Hematopoietic multipotent progenitor cell (in vitro differentiated cells): ENCODE data around the gene ASAP2. TPM values are rescaled to one million over a fixed set of nuclear protein-coding genes. Genes with fewer than 3 reads are reported as not detected.

Experiments
- DNase-seq, 3 donors: peaks; one replicate each; pipeline ENCODE4 v3.0.0-alpha.2; 2011 to 2015; ENCODE audit warnings: low read depth in 2 of 3, low spot score in 2 of 3
- total RNA-seq: library from RNA; depleted of rRNA; stranded (reverse); fragments of >200 nt; gene quantifications from one replicate; pipeline ENCODE4 v1.2.3, GENCODE V29; 2012

ASAP2 gene
- total RNA-seq, 1 donor: 4.3 TPM

GRCh38 chr2:9416267-9416961 lies 209.8 kb downstream of the ASAP2 start:
- no peak for DNase-seq

DNA sequence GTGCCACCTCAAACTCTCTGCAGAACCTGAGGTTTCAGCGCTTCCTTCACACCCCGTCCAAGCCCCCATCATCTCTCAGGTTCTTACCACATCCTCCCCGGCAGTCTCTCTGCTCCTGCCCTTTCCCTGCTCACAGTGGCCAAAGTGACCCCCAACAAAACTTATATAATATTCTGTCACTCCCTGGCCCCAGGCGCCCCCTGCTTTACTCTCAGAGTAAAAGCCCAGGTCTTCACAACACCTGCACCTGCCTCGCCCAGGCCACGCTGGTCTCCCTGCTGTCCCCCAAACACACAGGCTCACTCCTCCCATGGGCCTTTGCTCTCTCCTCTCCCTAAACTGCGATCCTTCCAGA lies 210.3 kb downstream of the ASAP2 start:
- DNase-seq: no peak

GRCh38 chr2:9417725-9418124 lies 211.1 kb downstream of the ASAP2 start:
- DNase-seq: no peak

DNA sequence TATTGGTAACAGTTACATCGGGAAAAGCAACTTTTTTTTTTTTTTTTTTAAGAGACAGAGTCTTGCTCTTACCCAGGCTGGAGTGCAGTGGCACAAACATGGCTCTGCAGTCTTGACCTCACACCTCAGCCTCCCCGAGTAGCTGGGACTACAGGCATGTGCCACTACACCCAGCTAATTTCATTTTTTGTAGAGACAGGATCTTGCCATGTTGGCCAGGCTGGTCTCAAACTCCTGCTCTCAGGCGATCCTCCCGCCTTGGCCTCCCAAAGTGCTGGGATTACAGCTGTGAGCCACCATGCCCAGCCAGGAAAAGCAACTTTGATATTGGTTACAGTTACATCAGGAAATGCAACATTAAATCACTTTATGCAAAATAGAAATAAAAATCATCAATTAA lies 212.1 kb downstream of the ASAP2 start:
- no peak for DNase-seq

- no peak for DNase-seq
These were observed 212.9 kb downstream of the ASAP2 start for GRCh38 chr2:9419541-9419940.

GRCh38 chr2:9420495-9420894 lies 213.9 kb downstream of the ASAP2 start:
- no peak for DNase-seq

- peak; percentile 16 to 27 (median 25) for DNase-seq
These were observed 215.9 kb downstream of the ASAP2 start for GRCh38 chr2:9422321-9423099.

GRCh38 chr2:9423100-9423921 lies 216.7 kb downstream of the ASAP2 start, which contains the start of the genes CPSF3 and ITGB1BP1:
TSS of gene CPSF3 (plus strand) at chr2:9423654. CDS start at chr2:9423774, 120 bp downstream.
TSS of gene ITGB1BP1 (minus strand) at chr2:9423528. CDS start at chr2:9418697, 4,831 bp downstream.
- DNase-seq: peak; percentile 89 to 99 (median 99)

DNA sequence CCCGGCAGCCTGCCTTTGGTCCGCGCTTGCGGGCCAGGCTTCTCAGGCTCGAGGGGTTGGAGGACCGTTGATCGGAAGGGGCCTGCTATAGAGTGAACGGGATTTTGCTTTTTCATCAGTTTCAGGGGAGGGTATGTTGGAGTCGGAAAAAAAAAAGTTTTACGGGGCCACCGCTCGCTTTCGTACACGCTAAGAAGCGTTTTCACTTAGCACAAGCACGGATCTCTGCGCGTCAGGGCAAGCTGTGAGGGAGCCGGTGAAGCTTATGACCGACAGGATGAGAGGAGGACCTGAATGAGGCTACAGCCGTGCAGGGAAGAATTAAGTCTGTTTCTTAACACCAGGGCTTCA lies 217.3 kb downstream of the ASAP2 start:
- DNase-seq: no peak

- peak in 1 of 3 donors; percentile 5 for DNase-seq
These were observed 218.0 kb downstream of the ASAP2 start for GRCh38 chr2:9424447-9425164.

DNA sequence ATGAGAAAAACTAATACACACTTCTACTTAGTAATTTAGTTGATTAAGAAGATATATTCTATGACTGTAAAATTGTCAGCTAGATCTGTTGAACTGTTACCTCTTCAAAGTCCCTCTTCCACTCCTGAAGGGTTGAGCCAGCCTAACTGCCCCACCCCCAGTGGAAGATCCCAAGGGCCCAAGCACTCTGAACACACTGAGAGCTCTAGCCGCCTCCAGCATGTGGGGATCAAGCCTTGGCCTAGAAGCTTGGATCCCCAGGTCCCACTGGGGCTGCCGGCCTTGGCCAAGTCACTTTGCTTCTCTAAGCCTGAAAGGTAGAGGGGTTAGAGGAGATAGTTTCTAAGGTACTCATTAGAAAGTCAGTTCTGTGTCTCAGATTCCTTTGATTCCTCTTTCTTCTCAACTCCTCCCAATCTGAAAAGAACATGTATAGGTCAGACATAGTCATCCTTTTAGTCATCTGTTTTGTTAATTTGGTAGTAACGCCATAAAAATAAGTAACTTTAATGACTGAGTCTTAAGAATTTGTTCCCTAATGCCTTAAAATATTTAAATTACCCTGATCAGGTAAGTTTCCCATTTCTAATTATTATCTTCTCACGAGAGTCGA lies 222.5 kb downstream of the ASAP2 start:
- DNase-seq: no peak

DNA sequence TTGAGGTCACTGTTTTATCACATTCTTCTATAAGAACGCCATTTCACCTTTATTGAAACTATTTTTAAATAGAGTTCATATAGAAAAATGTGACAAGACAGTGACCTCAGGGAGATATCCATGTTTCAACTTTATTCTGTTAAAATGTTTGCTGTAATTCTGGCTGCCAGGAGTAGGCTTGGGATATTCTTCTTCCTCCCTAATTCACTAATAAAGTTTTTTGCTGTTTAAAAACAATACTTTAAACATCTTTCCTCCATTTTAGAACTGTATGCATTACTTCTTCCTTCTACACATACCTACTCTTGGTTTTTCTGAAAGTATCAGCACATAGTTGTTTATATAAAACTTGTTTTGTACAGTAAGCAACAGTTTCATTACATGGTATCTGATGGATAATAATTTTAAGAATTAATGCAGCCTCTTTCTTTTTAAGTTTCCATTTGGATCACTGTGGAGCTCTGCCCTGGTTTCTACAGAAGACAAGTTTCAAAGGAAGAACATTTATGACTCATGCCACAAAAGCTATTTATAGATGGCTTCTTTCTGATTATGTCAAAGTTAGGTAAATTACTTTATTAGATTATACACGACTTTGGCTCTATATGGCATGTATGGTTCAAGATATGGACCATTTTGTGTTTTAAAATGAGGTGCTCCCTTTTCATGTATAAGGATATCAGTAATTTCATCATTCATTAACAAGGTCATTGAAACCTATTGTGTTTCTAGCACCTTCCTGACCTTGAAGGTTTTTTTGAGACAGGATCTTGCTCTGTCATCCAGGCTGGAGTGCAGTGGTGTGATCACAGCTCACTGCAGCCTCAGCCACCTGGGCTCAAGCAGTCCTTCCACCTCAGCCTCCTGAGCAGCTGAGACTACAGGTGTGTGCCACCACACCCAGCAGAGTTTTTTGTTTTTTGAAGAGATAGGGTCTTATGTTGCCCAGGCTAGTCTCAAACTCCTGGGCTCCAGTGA lies 224.0 kb downstream of the ASAP2 start:
- no peak for DNase-seq

GRCh38 chr2:9434489-9434888 lies 227.9 kb downstream of the ASAP2 start:
- no peak for DNase-seq

GRCh38 chr2:9439536-9439935 lies 232.9 kb downstream of the ASAP2 start:
- DNase-seq: no peak

- no peak for DNase-seq
These were observed 233.6 kb downstream of the ASAP2 start for GRCh38 chr2:9440058-9440727.

DNA sequence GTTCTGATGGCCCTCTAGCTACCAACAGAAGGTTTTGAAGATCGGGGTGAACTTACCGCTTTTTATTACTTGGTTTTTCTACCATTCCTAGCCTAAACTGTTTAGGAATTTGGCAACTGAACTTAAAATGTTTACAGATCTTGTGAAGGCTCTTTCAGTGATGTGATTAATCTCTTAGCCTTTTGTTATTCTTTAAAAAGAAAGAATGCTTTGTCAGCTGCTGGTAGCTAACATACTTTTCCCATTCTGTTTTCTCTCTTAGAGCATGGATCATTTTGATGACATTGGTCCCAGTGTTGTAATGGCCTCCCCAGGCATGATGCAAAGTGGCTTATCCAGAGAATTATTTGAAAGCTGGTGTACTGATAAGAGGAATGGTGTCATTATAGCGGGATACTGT lies 234.9 kb downstream of the ASAP2 start:
- DNase-seq: no peak

- no peak for DNase-seq
These were observed 236.9 kb downstream of the ASAP2 start for GRCh38 chr2:9443526-9443925.

- DNase-seq: no peak
These were observed 238.5 kb downstream of the ASAP2 start for GRCh38 chr2:9445089-9445488.

DNA sequence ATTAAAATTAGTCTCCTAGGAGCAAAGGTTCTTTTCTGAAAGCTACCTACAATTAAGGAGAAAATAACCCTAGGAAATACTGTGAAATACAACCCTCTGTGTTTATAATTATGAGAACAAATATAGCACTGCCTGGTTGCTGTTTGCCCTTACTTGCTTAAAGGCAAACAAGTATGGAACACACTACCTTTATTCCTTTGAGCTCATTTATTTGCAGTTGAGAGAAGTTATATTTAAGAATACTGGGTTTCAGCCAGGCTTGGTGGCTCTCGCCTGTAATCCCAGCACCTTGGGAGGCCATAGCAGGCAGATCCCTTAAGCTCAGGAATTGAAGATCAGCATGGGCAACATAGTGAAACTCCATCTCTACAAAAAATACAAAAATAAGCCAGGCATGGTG lies 244.6 kb downstream of the ASAP2 start:
- no peak for DNase-seq
